ENCODE data around the gene ZNF827. TPM values are rescaled to one million over a fixed set of nuclear protein-coding genes. Genes with fewer than 3 reads are reported as not detected.

The ZNF827 gene
- total and polyA plus RNA-seq, 2 of the 13 experiments (the other 11 are each of a cell fraction or from before 2014, with no cell fraction given) = 2.8 TPM

DNA sequence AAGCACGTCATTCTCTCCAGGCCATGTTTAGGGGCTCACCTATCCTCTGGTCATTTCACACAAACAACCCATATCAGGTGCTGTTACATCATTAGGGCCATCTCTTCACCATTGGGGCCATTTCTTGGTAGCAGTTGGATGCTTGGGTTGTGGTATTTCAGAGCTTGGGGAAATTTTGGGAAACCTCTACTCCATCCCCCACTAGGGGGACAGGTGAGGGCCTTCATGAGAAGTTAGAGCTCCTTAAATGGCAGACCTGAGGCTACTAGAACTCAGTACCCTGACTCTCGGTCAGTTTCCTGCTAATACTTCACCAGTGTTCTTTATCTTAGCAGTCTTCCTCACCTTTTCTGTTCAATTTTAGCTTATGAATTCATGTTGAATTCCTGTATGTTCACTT, 50.2 kb downstream of the ZNF827 start:
- H3K4me1 ChIP-seq (ENCODE audit: insufficient read depth, low read length) = no peaks in the 10 kb centered on the region
- BruUV-seq (replicated peaks) = no TSS peak
- no peaks in the 10 kb centered on the region for H4K20me1 ChIP-seq (ENCODE audit: insufficient read depth, low read length)
- POLR2A ChIA-PET = no interaction called here
- peaks cover 5 to 14% of the 10 kb centered on the region in 2 experiments; a peak in 4 of 5 replicates for H3K36me3 ChIP-seq (replicated peaks in 1 of 2; ENCODE audit: control insufficient read depth in 1 of 2, insufficient read depth in 2 of 2, low read length in 2 of 2)
- ATAC-seq (no peak), FAIRE-seq (no peak), DNase-seq (ENCODE audit: low spot score) (no peak)
- H3K27ac ChIP-seq (ENCODE audit: extremely low read length, insufficient read depth, low read length) = no peak overlapping the region
- intact Hi-C loops (cut with micrococcal nuclease; ENCODE audit: unreplicated experiment) = no loop called here
- H3K9me3 ChIP-seq (ENCODE audit: low read length) = no peaks in the 10 kb centered on the region
- CTCF ChIA-PET (ENCODE audit: low intra/inter-chr PET ratio, low total read pairs) = no interaction called here
- H3K4me3 ChIP-seq (replicated peaks in 1 of 3; ENCODE audit: insufficient read depth in 1 of 3, low read depth in 2 of 3, low read length in 3 of 3) = no peak overlapping the region
- H3K79me2 ChIP-seq (ENCODE audit: insufficient read depth, low read length) = no peaks in the 10 kb centered on the region
- H2AFZ ChIP-seq (ENCODE audit: low read length) = no peak overlapping the region
- in situ Hi-C loops (cut with HindIII; ENCODE audit: extremely low pct_ligation_motif_present, low pct_unique_long_range_greater_than_20kb) = no loop called here
- no peak overlapping the region for H3K9ac ChIP-seq (ENCODE audit: insufficient read depth, low read depth, low read length)
- H3K27me3 ChIP-seq (ENCODE audit: control insufficient read depth in 1 of 2, insufficient read depth in 2 of 2, low read length in 2 of 2) = no peaks in the 10 kb centered on the region
- H3K4me2 ChIP-seq (ENCODE audit: low read depth, low read length) = no peak overlapping the region
- TF ChIP-seq ZNF512 (CRISPR knock-in tag; IDR thresholded peaks at IDR 0.05) (no peak), HMGXB4 (CRISPR knock-in tag; IDR thresholded peaks at IDR 0.05; ENCODE audit: borderline replicate concordance in 1 of 2, low read depth in 1 of 2) (no peak), ZFP41 (CRISPR knock-in tag; IDR thresholded peaks at IDR 0.05; ENCODE audit: borderline replicate concordance) (no peak), HCFC1 (IDR thresholded peaks at IDR 0.05; ENCODE audit: low read depth, low read length) (no peak), BCL6 (CRISPR knock-in tag; IDR thresholded peaks at IDR 0.05) (no peak), ZBTB21 (CRISPR knock-in tag; IDR thresholded peaks at IDR 0.05) (no peak), PCBP2 (optimal IDR thresholded peaks at IDR 0.05; ENCODE audit: low read depth, low read length, poor library complexity, severe bottlenecking) (no peak), KDM5A (IDR thresholded peaks at IDR 0.05; ENCODE audit: borderline replicate concordance, low read length) (no peak), ZNF879 (CRISPR knock-in tag; IDR thresholded peaks at IDR 0.05) (no peak), ZNF790 (CRISPR knock-in tag; IDR thresholded peaks at IDR 0.05; ENCODE audit: borderline replicate concordance) (no peak), TFDP1 (CRISPR knock-in tag; IDR thresholded peaks at IDR 0.05; ENCODE audit: borderline replicate concordance) (no peak), ZIK1 (CRISPR knock-in tag; IDR thresholded peaks at IDR 0.05; ENCODE audit: borderline replicate concordance, low read depth) (no peak), ZSCAN12 (CRISPR knock-in tag; IDR thresholded peaks at IDR 0.05) (no peak)
- TF ChIP-seq, protein P1, sequence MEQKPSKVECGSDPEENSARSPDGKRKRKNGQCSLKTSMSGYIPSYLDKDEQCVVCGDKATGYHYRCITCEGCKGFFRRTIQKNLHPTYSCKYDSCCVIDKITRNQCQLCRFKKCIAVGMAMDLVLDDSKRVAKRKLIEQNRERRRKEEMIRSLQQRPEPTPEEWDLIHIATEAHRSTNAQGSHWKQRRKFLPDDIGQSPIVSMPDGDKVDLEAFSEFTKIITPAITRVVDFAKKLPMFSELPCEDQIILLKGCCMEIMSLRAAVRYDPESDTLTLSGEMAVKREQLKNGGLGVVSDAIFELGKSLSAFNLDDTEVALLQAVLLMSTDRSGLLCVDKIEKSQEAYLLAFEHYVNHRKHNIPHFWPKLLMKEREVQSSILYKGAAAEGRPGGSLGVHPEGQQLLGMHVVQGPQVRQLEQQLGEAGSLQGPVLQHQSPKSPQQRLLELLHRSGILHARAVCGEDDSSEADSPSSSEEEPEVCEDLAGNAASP (CRISPR knock-in tag; IDR thresholded peaks at IDR 0.05; ENCODE audit: borderline replicate concordance) = no peak
- 100% methylated on average over 2 of the region's 2 CpGs for WGBS (ENCODE audit: low lambda C conversion rate)

All from HepG2 (cell line).